Astrocyte of the cerebellum (primary cell): Measurements from ENCODE around the gene GLCCI1.
A peak's percentile ranks its signal among the peaks of the same experiment; 100 is the strongest.

Source experiments
- DNase-seq: peaks from one replicate; pipeline ENCODE4 v3.0.0-alpha.2; 2011; ENCODE audit warnings: low read depth
- H3K4me3 ChIP-seq: 2 replicates; pipeline ENCODE4 v1.5.1; 2011; ENCODE audit warnings: mild to moderate bottlenecking, low read depth, low read length, moderate library complexity
- CTCF ChIP-seq: IDR thresholded peaks from 2 replicates; pipeline ENCODE4 v1.5.1; 2012; ENCODE audit warnings: low read length, low read depth, moderate library complexity, mild to moderate bottlenecking; ENCODE audit errors: missing control alignments
- in situ Hi-C: cut with HindIII; loops from 2 replicates; pipeline ENCODE4 v1.10.0; 2017; ENCODE audit warnings: low sequenced_read_pairs

The GLCCI1 gene

GRCh38 chr7:7972128-7972527, 3.5 kb downstream of the GLCCI1 start:
- DNase-seq: no peak
- H3K4me3 ChIP-seq: peak overlapping the region; percentile 14

GRCh38 chr7:7972922-7973594, 4.5 kb downstream of the GLCCI1 start:
- DNase-seq: no peak
- no peak overlapping the region for H3K4me3 ChIP-seq
- in situ Hi-C loops: no loop called here
- no peak for TF ChIP-seq CTCF

More at GRCh38 chr7:7972128-7972527, 3.5 kb downstream of the GLCCI1 start:
- no peak for TF ChIP-seq CTCF
- in situ Hi-C loops: no loop called here

GRCh38 chr7:7976677-7977076, 8.1 kb downstream of the GLCCI1 start:
- no peak for DNase-seq
- in situ Hi-C loops: no loop called here
- no peak overlapping the region for H3K4me3 ChIP-seq
- no peak for TF ChIP-seq CTCF

- no peak for DNase-seq
- H3K4me3 ChIP-seq: no peak overlapping the region
- no peak for TF ChIP-seq CTCF
- in situ Hi-C loops: no loop called here
Measured at GRCh38 chr7:7977774-7978173, 9.2 kb downstream of the GLCCI1 start.

- in situ Hi-C loops: no loop called here
- no peak for DNase-seq
- no peak for TF ChIP-seq CTCF
- no peak overlapping the region for H3K4me3 ChIP-seq
Measured at GRCh38 chr7:7978860-7979259, 10.3 kb downstream of the GLCCI1 start.

- TF ChIP-seq CTCF: no peak
- H3K4me3 ChIP-seq: no peak overlapping the region
- no peak for DNase-seq
- in situ Hi-C loops: no loop called here
Measured at GRCh38 chr7:7979558-7979957, 11.0 kb downstream of the GLCCI1 start.

GRCh38 chr7:7980134-7980533, 11.5 kb downstream of the GLCCI1 start:
- TF ChIP-seq CTCF: no peak

More at GRCh38 chr7:7980134-7980533, 11.5 kb downstream of the GLCCI1 start:
- no peak for DNase-seq
- in situ Hi-C loops: no loop called here
- H3K4me3 ChIP-seq: no peak overlapping the region
